GM23338 (cell line): ENCODE measurements around the gene KCTD15. TPM values are rescaled to one million over a fixed set of nuclear protein-coding genes. Genes with fewer than 3 reads are reported as not detected.

Experiments
- ATAC-seq: fragments of 200-7000 bp; cut with Tn5 transposase; 3 replicates; pipeline ENCODE4 v1.9.1; 2020
- DNase-seq: peaks from one replicate; pipeline ENCODE4 v3.0.0-alpha.2; 2015; ENCODE audit warnings: low spot score
- H2AFZ ChIP-seq: fragments of 200-600 bp; sonication (generic); 2 replicates; pipeline ENCODE4 v1.8.0; 2016; ENCODE audit warnings: antibody characterized with exemption, mild to moderate bottlenecking, moderate library complexity
- H3F3A ChIP-seq: fragments of 200-600 bp; sonication (generic); replicated peaks from 2 replicates; pipeline ENCODE4 v1.8.0; 2017; ENCODE audit warnings: antibody characterized with exemption, mixed run types, low read depth
- H3K27ac ChIP-seq: fragments of 200-600 bp; sonication (generic); 2 replicates; pipeline ENCODE4 v1.6.1; 2016; ENCODE audit warnings: low read depth
- H3K27me3 ChIP-seq: fragments of 200-600 bp; sonication (generic); 2 replicates; pipeline ENCODE4 v1.8.0; 2016; ENCODE audit warnings: mild to moderate bottlenecking, mixed run types, moderate library complexity; ENCODE audit not compliant: insufficient read depth
- H3K36me3 ChIP-seq: fragments of 200-600 bp; sonication (generic); 2 replicates; pipeline ENCODE4 v1.8.0; 2016; ENCODE audit warnings: mild to moderate bottlenecking; ENCODE audit not compliant: insufficient read depth
- H3K4me1 ChIP-seq: fragments of 200-600 bp; sonication (generic); 2 replicates; pipeline ENCODE4 v1.8.0; 2016; ENCODE audit warnings: mild to moderate bottlenecking, moderate library complexity; ENCODE audit not compliant: insufficient read depth
- H3K4me2 ChIP-seq: fragments of 200-600 bp; sonication (generic); 2 replicates; pipeline ENCODE4 v1.7.1; 2017; ENCODE audit warnings: mixed run types
- H3K4me3 ChIP-seq: fragments of 200-600 bp; sonication (generic); 2 replicates; pipeline ENCODE4 v1.6.1; 2016; ENCODE audit warnings: mixed run types
- H3K79me2 ChIP-seq: fragments of 200-600 bp; sonication (generic); replicated peaks from 2 replicates; pipeline ENCODE4 v1.8.0; 2017; ENCODE audit warnings: mild to moderate bottlenecking; ENCODE audit not compliant: insufficient read depth
- H3K9me2 ChIP-seq: fragments of 200-600 bp; sonication (generic); 2 replicates; pipeline ENCODE4 v1.8.0; 2017; ENCODE audit not compliant: insufficient read depth
- H4K20me1 ChIP-seq: fragments of 200-600 bp; sonication (generic); replicated peaks from 2 replicates; pipeline ENCODE4 v1.8.0; 2017; ENCODE audit warnings: mild to moderate bottlenecking; ENCODE audit not compliant: insufficient read depth
- H3K27ac Mint-ChIP-seq: 2 replicates; pipeline ENCODE4 v1.8.0; 2020; ENCODE audit warnings: inconsistent platforms, mild to moderate bottlenecking, moderate library complexity, mixed read lengths
- H3K27me3 Mint-ChIP-seq: 3 replicates; pipeline ENCODE4 v1.8.0; 2022; ENCODE audit warnings: low read depth, mild to moderate bottlenecking, moderate library complexity, mixed read lengths, inconsistent platforms; ENCODE audit not compliant: insufficient read depth, poor library complexity
- H3K36me3 Mint-ChIP-seq: 3 replicates; pipeline ENCODE4 v1.8.0; 2021; ENCODE audit warnings: low read depth, mild to moderate bottlenecking, inconsistent platforms, moderate library complexity, mixed read lengths
- H3K4me1 Mint-ChIP-seq: 3 replicates; pipeline ENCODE4 v1.8.0; 2020; ENCODE audit warnings: mild to moderate bottlenecking, inconsistent platforms, mixed read lengths
- H3K4me3 Mint-ChIP-seq: 3 replicates; pipeline ENCODE4 v1.8.0; 2021; ENCODE audit warnings: moderate library complexity, mild to moderate bottlenecking, inconsistent platforms, mixed read lengths
- H3K9me3 Mint-ChIP-seq: 3 replicates; pipeline ENCODE4 v1.8.0; 2020; ENCODE audit warnings: moderate library complexity, mild to moderate bottlenecking, inconsistent platforms, mixed read lengths
- EZH2phosphoT487 ChIP-seq: fragments of 200-600 bp; sonication (generic); IDR thresholded peaks from one replicate; pipeline ENCODE4 v1.8.1; 2018; ENCODE audit warnings: antibody characterized with exemption; ENCODE audit not compliant: unreplicated experiment
- JUNB ChIP-seq: IDR thresholded peaks from one replicate; pipeline ENCODE4 v1.6.1; 2016; ENCODE audit warnings: antibody characterized with exemption; ENCODE audit not compliant: unreplicated experiment
- STAT1 ChIP-seq: IDR thresholded peaks from one replicate; pipeline ENCODE4 v1.6.1; 2016; ENCODE audit warnings: antibody characterized with exemption; ENCODE audit not compliant: unreplicated experiment
- ZNF114 ChIP-seq: fragments of 250-450 bp; sonication (Bioruptor Pico); IDR thresholded peaks from 2 replicates; pipeline ENCODE4 v1.5.0; 2020; ENCODE audit warnings: mild to moderate bottlenecking, moderate library complexity
- polyA plus RNA-seq: library from polyadenylated mRNA; unstranded; fragments of >200 nt; fragmentation: Nextera tagmentation; extraction: Ambion mirVana; gene quantifications from 2 replicates; pipeline ENCODE4 v1.2.1, GENCODE V29; 2016
- total RNA-seq: library from RNA; depleted of rRNA; stranded (reverse); fragments of >200 nt; shearing (Covaris generic); gene quantifications from 2 replicates; pipeline ENCODE4 v1.2.3, GENCODE V29; 2014
- TF ChIP-seq, protein P1 (sequence below), 2 experiments: fragments of 200-600 bp in 1 of 2; sonication (generic) in 1 of 2; conservative IDR thresholded peaks; 2 replicates each; pipeline versions ENCODE4 v1.5.1 to v1.6.1; 2016 to 2017; ENCODE audit warnings: antibody characterized with exemption in 2 of 2, low read depth in 2 of 2, mild to moderate bottlenecking in 2 of 2, moderate library complexity in 1 of 2
- TF ChIP-seq, protein P2 (sequence below): IDR thresholded peaks from 2 replicates; pipeline ENCODE4 v1.6.1; 2016; ENCODE audit warnings: antibody characterized with exemption
- TF ChIP-seq, protein P3 (sequence below): fragments of 250-450 bp; sonication (Bioruptor Pico); IDR thresholded peaks from 2 replicates; pipeline ENCODE4 v1.5.0; 2020; ENCODE audit warnings: mild to moderate bottlenecking, moderate library complexity

KCTD15 gene
- total and polyA plus RNA-seq, 2 experiments from 2014 or later, result 5.1 to 60.1 TPM

DNA sequence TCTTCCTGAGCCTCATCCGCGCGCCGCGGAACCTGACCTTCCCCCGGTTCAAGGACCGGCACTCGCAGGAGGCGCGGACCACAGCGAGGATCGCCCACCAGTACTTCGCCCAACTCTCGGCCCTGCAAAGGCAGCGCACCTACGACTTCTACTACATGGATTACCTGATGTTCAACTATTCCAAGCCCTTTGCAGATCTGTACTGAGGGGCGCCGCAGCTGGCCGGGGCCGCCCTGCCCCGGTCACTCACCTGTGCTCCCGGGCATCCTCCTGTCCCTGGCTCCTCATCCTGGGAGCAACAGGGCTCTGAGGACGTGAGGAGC is 23.9 kb upstream of the KCTD15 start:
- Histone ChIP-seq H4K20me1 (peaks cover 4% of the 10 kb centered on the region; the same call in 1 of the 2 replicates), H3F3A (no peaks in the 10 kb centered on the region), H3K9me2 (no peaks in the 10 kb centered on the region), H2AFZ (no peak overlapping the region), H3K4me3 (no peak overlapping the region), H3K27me3 (no peaks in the 10 kb centered on the region), H3K27ac (no peak overlapping the region), H3K4me2 (no peak overlapping the region), H3K36me3 (no peaks in the 10 kb centered on the region), H3K79me2 (no peaks in the 10 kb centered on the region), H3K4me1 (no peaks in the 10 kb centered on the region)
- no peak overlapping the region for H3K27ac Mint-ChIP-seq
- H3K4me1 Mint-ChIP-seq, result no peaks in the 10 kb centered on the region
- ATAC-seq (no peak), DNase-seq (no peak)
- TF ChIP-seq STAT1, result no peak
- no peaks in the 10 kb centered on the region for H3K9me3 Mint-ChIP-seq
- peaks cover 9% of the 10 kb centered on the region for H3K27me3 Mint-ChIP-seq
- peaks cover 6% of the 10 kb centered on the region; the same call in 2 of the 3 replicates for H3K36me3 Mint-ChIP-seq
- no peak overlapping the region for H3K4me3 Mint-ChIP-seq

DNA sequence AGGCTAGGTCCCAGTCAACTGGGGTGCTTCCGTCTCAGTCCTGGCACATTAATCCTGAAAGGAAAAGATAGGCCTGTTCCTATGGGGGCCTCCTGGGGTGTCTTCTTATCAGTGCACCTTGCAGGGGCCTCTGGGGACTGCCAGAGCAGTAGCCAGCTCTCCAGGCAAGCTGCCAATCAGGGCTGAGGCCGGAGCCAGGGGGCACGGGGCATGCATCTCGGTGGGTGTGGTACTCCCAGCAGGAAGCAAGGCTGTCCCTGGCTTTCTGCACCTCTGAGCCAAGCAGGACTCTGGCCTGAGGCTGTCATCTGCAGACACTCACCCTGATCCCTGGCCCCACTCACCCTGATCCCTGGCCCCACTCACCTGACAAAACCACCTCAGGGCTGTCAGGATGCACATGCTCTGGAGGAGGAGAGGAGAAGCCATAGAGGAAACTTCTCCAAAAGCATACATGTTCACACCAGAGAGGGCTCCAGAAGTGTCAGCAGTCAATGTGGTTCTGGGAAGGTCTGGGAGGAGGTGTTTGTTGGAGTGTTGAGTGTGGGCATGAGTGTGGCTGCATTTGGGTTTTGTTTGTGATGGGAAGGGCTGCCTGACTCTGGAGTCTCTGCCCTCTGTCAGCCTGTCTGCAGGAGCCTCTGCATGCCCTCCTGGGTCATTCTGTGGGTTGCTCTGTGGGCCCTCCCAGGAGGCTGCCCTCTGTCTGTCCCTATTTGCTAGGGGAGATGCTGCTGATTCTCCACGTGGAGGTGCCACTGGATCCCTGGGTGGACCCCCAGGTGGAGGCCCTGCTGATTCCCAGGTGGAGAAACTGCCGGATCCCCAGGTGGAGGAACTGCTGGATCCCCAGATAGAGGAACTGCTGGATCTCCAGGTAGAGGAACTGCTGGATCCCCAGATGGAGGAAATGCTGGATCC is 22.7 kb upstream of the KCTD15 start:
- no peaks in the 10 kb centered on the region for H3K36me3 ChIP-seq
- H4K20me1 ChIP-seq, result no peaks in the 10 kb centered on the region
- H3K79me2 ChIP-seq, result no peaks in the 10 kb centered on the region
- H3K4me2 ChIP-seq, result no peak overlapping the region
- H2AFZ ChIP-seq, result no peak overlapping the region
- H3K9me2 ChIP-seq, result no peaks in the 10 kb centered on the region
- Mint-ChIP-seq H3K36me3 (peaks cover 6% of the 10 kb centered on the region; the same call in 2 of the 3 replicates), H3K27me3 (peaks cover 14% of the 10 kb centered on the region), H3K27ac (no peak overlapping the region), H3K9me3 (no peaks in the 10 kb centered on the region; the same call in 2 of the 3 replicates), H3K4me3 (no peak overlapping the region), H3K4me1 (peaks cover 7% of the 10 kb centered on the region)
- DNase-seq, result no peak
- peaks cover 5% of the 10 kb centered on the region; the same call in 1 of the 2 replicates for H3K27me3 ChIP-seq
- TF ChIP-seq EZH2phosphoT487 (no peak), JUNB (no peak), ZNF114 (no peak)
- TF ChIP-seq, protein P1, sequence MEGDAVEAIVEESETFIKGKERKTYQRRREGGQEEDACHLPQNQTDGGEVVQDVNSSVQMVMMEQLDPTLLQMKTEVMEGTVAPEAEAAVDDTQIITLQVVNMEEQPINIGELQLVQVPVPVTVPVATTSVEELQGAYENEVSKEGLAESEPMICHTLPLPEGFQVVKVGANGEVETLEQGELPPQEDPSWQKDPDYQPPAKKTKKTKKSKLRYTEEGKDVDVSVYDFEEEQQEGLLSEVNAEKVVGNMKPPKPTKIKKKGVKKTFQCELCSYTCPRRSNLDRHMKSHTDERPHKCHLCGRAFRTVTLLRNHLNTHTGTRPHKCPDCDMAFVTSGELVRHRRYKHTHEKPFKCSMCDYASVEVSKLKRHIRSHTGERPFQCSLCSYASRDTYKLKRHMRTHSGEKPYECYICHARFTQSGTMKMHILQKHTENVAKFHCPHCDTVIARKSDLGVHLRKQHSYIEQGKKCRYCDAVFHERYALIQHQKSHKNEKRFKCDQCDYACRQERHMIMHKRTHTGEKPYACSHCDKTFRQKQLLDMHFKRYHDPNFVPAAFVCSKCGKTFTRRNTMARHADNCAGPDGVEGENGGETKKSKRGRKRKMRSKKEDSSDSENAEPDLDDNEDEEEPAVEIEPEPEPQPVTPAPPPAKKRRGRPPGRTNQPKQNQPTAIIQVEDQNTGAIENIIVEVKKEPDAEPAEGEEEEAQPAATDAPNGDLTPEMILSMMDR (conservative IDR thresholded peaks at IDR 0.05; ENCODE audit: low read depth in 2 of 2), result no peak
- TF ChIP-seq, protein P2, sequence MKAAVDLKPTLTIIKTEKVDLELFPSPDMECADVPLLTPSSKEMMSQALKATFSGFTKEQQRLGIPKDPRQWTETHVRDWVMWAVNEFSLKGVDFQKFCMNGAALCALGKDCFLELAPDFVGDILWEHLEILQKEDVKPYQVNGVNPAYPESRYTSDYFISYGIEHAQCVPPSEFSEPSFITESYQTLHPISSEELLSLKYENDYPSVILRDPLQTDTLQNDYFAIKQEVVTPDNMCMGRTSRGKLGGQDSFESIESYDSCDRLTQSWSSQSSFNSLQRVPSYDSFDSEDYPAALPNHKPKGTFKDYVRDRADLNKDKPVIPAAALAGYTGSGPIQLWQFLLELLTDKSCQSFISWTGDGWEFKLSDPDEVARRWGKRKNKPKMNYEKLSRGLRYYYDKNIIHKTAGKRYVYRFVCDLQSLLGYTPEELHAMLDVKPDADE, result no peak
- TF ChIP-seq, protein P3, sequence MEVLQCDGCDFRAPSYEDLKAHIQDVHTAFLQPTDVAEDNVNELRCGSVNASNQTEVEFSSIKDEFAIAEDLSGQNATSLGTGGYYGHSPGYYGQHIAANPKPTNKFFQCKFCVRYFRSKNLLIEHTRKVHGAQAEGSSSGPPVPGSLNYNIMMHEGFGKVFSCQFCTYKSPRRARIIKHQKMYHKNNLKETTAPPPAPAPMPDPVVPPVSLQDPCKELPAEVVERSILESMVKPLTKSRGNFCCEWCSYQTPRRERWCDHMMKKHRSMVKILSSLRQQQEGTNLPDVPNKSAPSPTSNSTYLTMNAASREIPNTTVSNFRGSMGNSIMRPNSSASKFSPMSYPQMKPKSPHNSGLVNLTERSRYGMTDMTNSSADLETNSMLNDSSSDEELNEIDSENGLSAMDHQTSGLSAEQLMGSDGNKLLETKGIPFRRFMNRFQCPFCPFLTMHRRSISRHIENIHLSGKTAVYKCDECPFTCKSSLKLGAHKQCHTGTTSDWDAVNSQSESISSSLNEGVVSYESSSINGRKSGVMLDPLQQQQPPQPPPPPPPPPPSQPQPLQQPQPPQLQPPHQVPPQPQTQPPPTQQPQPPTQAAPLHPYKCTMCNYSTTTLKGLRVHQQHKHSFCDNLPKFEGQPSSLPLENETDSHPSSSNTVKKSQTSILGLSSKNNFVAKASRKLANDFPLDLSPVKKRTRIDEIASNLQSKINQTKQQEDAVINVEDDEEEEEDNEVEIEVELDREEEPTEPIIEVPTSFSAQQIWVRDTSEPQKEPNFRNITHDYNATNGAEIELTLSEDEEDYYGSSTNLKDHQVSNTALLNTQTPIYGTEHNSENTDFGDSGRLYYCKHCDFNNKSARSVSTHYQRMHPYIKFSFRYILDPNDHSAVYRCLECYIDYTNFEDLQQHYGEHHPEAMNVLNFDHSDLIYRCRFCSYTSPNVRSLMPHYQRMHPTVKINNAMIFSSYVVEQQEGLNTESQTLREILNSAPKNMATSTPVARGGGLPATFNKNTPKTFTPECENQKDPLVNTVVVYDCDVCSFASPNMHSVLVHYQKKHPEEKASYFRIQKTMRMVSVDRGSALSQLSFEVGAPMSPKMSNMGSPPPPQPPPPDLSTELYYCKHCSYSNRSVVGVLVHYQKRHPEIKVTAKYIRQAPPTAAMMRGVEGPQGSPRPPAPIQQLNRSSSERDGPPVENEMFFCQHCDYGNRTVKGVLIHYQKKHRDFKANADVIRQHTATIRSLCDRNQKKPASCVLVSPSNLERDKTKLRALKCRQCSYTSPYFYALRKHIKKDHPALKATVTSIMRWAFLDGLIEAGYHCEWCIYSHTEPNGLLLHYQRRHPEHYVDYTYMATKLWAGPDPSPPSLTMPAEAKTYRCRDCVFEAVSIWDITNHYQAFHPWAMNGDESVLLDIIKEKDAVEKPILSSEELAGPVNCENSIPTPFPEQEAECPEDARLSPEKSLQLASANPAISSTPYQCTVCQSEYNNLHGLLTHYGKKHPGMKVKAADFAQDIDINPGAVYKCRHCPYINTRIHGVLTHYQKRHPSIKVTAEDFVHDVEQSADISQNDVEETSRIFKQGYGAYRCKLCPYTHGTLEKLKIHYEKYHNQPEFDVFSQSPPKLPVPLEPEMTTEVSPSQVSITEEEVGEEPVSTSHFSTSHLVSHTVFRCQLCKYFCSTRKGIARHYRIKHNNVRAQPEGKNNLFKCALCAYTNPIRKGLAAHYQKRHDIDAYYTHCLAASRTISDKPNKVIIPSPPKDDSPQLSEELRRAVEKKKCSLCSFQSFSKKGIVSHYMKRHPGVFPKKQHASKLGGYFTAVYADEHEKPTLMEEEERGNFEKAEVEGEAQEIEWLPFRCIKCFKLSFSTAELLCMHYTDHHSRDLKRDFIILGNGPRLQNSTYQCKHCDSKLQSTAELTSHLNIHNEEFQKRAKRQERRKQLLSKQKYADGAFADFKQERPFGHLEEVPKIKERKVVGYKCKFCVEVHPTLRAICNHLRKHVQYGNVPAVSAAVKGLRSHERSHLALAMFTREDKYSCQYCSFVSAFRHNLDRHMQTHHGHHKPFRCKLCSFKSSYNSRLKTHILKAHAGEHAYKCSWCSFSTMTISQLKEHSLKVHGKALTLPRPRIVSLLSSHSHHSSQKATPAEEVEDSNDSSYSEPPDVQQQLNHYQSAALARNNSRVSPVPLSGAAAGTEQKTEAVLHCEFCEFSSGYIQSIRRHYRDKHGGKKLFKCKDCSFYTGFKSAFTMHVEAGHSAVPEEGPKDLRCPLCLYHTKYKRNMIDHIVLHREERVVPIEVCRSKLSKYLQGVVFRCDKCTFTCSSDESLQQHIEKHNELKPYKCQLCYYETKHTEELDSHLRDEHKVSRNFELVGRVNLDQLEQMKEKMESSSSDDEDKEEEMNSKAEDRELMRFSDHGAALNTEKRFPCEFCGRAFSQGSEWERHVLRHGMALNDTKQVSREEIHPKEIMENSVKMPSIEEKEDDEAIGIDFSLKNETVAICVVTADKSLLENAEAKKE (CRISPR knock-in tag), result no peak
- no peak overlapping the region for H3K4me3 ChIP-seq
- no peaks in the 10 kb centered on the region for H3F3A ChIP-seq
- no peak overlapping the region for H3K27ac ChIP-seq
- peaks cover 4% of the 10 kb centered on the region; the same call in 1 of the 2 replicates for H3K4me1 ChIP-seq
- ATAC-seq, result no peak
